GM20000 (cell line): ENCODE measurements around the gene IL2RA.

Source experiments
- DNase-seq: peaks from one replicate; pipeline ENCODE4 v3.0.0; 2012; ENCODE audit warnings: low spot score
- TF ChIP-seq, protein P1 (sequence below): IDR thresholded peaks from 2 replicates; pipeline ENCODE4 v1.5.1; 2012; ENCODE audit warnings: mild to moderate bottlenecking, control low read depth; ENCODE audit errors: extremely low read depth, missing control alignments

The IL2RA gene

DNA sequence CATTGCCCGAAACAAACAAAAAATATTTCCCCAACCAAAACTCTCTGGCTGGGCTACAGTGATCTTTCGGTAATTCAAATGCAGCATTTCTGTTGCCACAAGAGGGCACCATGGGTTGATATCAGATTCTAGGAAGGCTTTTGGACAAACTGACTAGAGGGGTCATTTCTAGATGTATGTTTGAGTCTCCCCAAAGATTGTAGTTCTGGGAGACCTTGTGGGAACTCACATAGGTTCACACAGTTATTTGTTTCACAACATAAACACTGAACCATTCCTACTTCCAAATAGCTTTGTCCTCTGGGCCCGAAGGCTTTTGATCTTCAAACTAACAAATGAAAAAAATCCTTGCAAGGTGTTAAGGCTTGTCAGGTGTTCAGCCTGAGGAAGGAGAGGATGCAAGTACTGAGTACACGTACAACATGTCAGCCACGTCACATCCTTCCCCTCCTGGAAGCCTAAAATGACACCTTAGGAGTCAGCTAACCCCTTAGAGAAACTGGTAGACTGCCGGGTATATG lies 47.9 kb downstream of the IL2RA start:
- DNase-seq = peak; percentile 78

DNA sequence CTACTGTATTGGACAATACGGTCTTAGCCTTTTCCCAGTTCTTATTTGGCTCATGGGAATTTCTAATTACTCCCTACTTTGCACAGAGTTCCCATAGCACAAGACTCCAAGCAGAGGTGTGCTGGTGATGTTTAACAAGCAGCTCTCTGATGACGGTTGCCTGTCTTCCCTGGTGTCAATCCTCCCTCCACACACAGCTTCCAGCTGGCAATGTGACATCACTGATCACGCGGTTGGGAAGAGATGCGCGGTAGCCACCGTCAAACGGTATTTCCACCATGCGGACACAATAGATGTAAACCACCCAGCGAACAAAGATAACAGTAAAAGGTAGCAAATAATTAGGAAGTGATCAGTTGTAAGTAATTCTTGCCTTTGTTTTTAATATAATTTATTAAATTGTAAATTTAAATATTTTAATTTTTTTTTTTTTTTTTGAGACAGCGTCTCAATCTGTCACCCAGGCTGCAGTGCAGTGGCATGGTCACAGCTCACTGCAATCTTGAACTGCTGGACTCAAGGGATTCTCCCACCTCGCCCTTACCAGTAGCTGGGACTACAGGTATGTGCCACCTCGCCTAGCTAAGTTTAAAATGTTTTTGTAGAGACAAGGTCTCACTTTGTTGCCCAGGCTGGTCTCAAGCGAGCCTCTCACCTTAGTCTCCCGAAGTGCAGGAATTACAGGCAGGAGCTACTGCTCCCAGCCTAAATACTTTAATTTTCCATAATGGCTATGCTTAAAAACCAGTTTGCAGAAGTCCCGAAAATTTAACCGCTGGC lies 48.6 kb downstream of the IL2RA start:
- DNase-seq = no peak
- TF ChIP-seq, protein P1, sequence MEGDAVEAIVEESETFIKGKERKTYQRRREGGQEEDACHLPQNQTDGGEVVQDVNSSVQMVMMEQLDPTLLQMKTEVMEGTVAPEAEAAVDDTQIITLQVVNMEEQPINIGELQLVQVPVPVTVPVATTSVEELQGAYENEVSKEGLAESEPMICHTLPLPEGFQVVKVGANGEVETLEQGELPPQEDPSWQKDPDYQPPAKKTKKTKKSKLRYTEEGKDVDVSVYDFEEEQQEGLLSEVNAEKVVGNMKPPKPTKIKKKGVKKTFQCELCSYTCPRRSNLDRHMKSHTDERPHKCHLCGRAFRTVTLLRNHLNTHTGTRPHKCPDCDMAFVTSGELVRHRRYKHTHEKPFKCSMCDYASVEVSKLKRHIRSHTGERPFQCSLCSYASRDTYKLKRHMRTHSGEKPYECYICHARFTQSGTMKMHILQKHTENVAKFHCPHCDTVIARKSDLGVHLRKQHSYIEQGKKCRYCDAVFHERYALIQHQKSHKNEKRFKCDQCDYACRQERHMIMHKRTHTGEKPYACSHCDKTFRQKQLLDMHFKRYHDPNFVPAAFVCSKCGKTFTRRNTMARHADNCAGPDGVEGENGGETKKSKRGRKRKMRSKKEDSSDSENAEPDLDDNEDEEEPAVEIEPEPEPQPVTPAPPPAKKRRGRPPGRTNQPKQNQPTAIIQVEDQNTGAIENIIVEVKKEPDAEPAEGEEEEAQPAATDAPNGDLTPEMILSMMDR = no peak

More for the DNA sequence above, 47.9 kb downstream of the IL2RA start:
- TF ChIP-seq, protein P1 = peak; percentile 57

DNA sequence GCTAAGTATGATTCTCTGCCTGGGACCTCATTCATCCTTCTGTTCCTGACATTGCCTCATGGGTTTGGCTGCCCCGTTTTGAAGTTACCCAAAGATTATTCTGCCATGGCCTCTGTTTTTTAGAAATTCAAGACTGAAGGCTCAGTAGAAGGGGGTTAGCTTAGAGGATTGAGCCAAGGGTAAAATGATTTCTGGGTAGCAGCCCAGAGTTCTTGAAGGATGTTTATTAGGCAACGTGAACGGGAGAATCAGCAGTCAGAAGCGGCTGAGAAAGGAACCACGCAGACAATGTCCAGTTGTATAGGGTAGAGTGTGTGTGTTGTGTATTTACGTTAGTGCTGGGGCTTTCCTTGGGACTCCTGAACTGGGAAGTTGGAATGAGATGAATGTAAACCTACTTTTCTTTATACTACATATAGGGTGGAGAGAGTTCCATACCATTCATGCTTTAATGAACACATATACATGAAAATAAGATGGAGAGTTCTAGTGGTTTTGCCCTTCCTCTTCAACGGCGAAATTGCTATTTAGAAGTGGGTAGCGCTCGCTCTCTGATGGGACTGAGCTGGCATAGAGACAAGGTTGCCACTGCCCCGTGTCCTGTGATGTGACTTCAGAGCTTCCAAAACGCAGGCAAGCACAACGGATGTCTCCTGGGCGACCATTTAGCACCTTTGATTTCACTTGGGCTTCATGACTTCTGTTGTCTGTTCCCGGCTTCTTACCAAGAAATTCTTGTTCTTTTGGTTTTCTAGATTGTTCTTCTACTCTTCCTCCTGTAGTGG lies 49.9 kb downstream of the IL2RA start:
- TF ChIP-seq, protein P1 = no peak
- DNase-seq = no peak

DNA sequence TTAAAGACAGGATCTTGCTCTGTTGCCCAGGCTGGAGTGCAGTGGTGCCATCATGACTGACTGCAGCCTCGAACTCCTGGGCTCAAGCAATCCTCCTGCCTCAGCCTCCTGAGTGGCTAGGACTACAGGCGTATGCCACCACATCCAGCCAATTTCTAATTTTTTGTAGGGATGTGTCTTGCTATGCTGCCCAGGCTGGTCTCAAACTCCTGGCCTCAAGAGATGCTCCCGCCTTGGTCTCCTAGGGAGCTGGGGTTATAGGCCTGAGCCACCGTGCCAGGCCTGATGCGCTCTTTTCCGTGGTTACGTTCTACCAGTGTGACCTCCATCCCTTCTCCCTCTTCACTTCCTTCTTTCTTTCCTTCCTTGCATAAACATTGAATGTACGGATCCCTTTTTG lies 50.6 kb downstream of the IL2RA start:
- TF ChIP-seq, protein P1 = no peak
- DNase-seq = no peak

DNA sequence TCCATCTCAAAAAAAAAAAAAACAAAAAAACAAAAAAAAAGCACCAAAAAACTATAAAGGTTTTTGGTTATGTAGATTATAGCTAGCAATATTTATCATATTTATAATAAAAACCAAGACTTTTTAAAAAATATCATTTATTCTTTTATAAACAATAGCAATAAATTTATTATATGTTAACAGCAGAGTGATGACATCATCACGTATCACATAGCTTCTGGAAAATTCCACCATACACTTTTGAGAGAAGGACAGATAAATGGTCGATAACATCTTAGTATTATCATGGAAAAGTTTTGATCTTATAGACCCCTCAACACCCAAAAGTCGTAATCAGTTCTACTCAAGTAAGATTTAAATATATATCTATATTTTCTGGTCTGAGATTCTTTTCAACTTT lies 51.6 kb downstream of the IL2RA start:
- DNase-seq = no peak
- TF ChIP-seq, protein P1 = no peak

DNA sequence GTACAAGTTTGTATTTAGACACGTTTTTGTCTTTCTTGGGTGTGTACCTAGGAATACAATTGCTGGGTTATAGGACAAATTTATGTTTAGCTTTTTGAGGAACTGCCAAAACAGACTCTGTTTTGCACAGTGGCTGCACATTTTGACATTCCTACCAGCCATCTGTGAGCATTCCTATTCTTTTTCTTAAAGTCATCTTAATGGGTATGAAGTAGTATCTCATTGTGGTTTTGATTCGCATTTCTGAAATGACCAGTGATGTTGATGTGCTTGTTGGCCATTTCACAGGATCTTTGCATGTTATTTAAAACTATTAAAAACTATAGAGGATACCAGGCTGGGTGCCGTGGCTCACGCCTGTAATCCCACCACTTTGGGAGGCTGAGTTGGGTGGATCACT lies 52.2 kb downstream of the IL2RA start:
- DNase-seq = no peak
- TF ChIP-seq, protein P1 = no peak

DNA sequence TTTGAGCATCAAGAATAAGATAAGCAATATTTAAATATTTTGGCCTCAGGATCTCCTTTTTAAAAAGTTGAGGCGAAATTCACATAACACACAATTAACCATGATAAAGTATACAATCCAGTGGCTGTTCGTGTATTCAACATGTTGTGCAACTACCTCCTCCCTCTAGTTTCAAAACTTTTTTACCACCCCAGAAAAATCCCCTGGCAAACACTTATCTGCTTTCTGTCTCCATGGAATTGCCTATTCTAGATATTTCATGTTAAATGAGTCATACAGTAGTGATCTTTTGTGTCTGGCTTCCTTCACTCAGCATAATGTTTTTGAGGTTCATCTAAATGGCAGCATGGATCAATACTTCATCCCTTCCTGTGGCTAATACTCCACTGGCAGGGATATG lies 53.0 kb downstream of the IL2RA start:
- no peak for DNase-seq
- TF ChIP-seq, protein P1 = no peak
